Spleen (tissue), 11 donors: ENCODE data around the gene HTR6. TPM values are rescaled to one million over a fixed set of nuclear protein-coding genes. Genes with fewer than 3 reads are reported as not detected.

Experiments used
- DNase-seq: peaks from one replicate; pipeline ENCODE4 v3.0.0-alpha.2; 2020
- H3K27ac ChIP-seq, 8 donors: fragments of 200-600 bp; sonication (generic) in 7 of 8; 1 replicate in 4 of 8; 2 replicates in 4 of 8; pipeline versions ENCODE4 v1.5.0 to v1.8.0; 2016 to 2021; ENCODE audit warnings: inconsistent platforms in 4 of 8, mild to moderate bottlenecking in 4 of 8, moderate library complexity in 1 of 8
- H3K27me3 ChIP-seq, 7 donors: fragments of 200-600 bp; sonication (generic) in 6 of 7; replicated peaks in 1 of 7; 1 replicate in 4 of 7; 2 replicates in 3 of 7; pipeline versions ENCODE4 v1.5.0 to v1.8.0; 2016 to 2021; ENCODE audit warnings: inconsistent platforms in 3 of 7, mild to moderate bottlenecking in 1 of 7
- H3K36me3 ChIP-seq, 6 donors: fragments of 200-600 bp; sonication (generic) in 5 of 6; 1 replicate in 4 of 6; 2 replicates in 2 of 6; pipeline versions ENCODE4 v1.5.0 to v1.8.0; 2016 to 2021; ENCODE audit warnings: inconsistent platforms in 2 of 6
- H3K4me1 ChIP-seq, 6 donors: fragments of 200-600 bp; sonication (generic) in 5 of 6; 1 replicate in 3 of 6; 2 replicates in 3 of 6; pipeline versions ENCODE4 v1.5.0 to v1.8.0; 2016 to 2021; ENCODE audit warnings: inconsistent platforms in 3 of 6
- H3K4me3 ChIP-seq, 8 donors: fragments of 200-600 bp; sonication (generic) in 7 of 8; 1 replicate in 4 of 8; 2 replicates in 4 of 8; pipeline versions ENCODE4 v1.5.0 to v1.8.0; 2016 to 2021; ENCODE audit warnings: inconsistent platforms in 4 of 8, mild to moderate bottlenecking in 4 of 8, moderate library complexity in 2 of 8
- H3K9me3 ChIP-seq, 8 donors: fragments of 200-600 bp; sonication (generic) in 7 of 8; 1 replicate in 4 of 8; 2 replicates in 4 of 8; pipeline versions ENCODE4 v1.5.0 to v1.8.0; 2016 to 2021; ENCODE audit warnings: inconsistent platforms in 4 of 8
- CTCF ChIP-seq, 11 experiments: fragments of 200-600 bp in 7 of 11; fragments of 450-650 bp in 4 of 11; sonication (generic) in 4 of 11; IDR thresholded peaks in 8 of 11; conservative IDR thresholded peaks in 3 of 11; 1 replicate in 7 of 11; 2 replicates in 4 of 11; pipeline versions ENCODE4 v1.4.0 to v1.8.0; 2016 to 2021; ENCODE audit warnings: antibody characterized with exemption in 11 of 11, inconsistent platforms in 4 of 11, mild to moderate bottlenecking in 1 of 11
- POLR2A ChIP-seq, 3 donors: fragments of 450-650 bp; IDR thresholded peaks; one replicate each; pipeline ENCODE4 v1.5.1; 2017; ENCODE audit warnings: antibody characterized with exemption in 3 of 3, mild to moderate bottlenecking in 1 of 3
- POLR2AphosphoS5 ChIP-seq, 3 donors: sonication (generic); formaldehyde crosslinking; IDR thresholded peaks; one replicate each; pipeline ENCODE4 v1.5.1; 2017; ENCODE audit warnings: antibody characterized with exemption in 3 of 3
- WGBS, 5 donors: extraction: QIAGEN DNeasy Blood & Tissue Kit in 3 of 5; methylation state at CpG; one replicate each; pipeline versions ENCODE4 v1.1.5 to v1.1.7; 2013 to 2018; 5-methylcytosine and 5-hydroxymethylcytosine counted together
- intact Hi-C: fragments of 100-400 bp; cut with DNase I; formaldehyde crosslinking; loops from one replicate; pipeline ENCODE4 v1.15.0; 2023; ENCODE audit warnings: low total_unique reads
- polyA plus RNA-seq, 3 donors: library from polyadenylated mRNA; stranded (reverse); fragments of 200-250 nt; gene quantifications; one replicate each; pipeline ENCODE4 v1.2.1, GENCODE V29; 2013
- total RNA-seq, 7 donors: library from RNA; depleted of rRNA in 3 of 7; stranded (reverse); fragments of >200 nt in 3 of 7; fragmentation: NEBNext Ultra II Directional in 4 of 7; extraction: Animal tissue kit (Norgen Biotek cat#: 25700) in 4 of 7; gene quantifications; one replicate each; pipeline versions ENCODE4 v1.1.0 to v1.2.1, GENCODE V29; 2016 to 2021
- donor health status: healthy with polysubstance abuse.
- donor health status: DM: no; HTN: no; CAD: no; lungs with moderate emphysema.
- donor health status: DM: no; HTN: no; CAD: no.
- donor health status: Bipolar disorder and iron deficiency.
- donor health status: healthy.
- donor health status: DM: no; HTN: no; CAD: no.
- donor health status: DM: yes; HTN: yes; CAD: no.

Gene HTR6
- total and polyA plus RNA-seq, 10 donors: 0.06 to 0.47 (median 0.13) TPM; not detected in 7

GRCh38 chr1:19670787-19671186, 6.1 kb downstream of the HTR6 start:
- Histone ChIP-seq H3K4me1 (peaks cover 0 to 4% (median 2%) of the 10 kb centered on the region in 6 donors), H3K27ac (no peak overlapping the region), H3K4me3 (no peak overlapping the region), H3K36me3 (no peaks in the 10 kb centered on the region), H3K27me3 (peaks cover 0 to 81% (median 9%) of the 10 kb centered on the region in 7 donors), H3K9me3 (no peaks in the 10 kb centered on the region)
- DNase-seq: no peak
- no peak for TF ChIP-seq POLR2AphosphoS5 (IDR thresholded peaks at IDR 0.05)
- TF ChIP-seq POLR2A (IDR thresholded peaks at IDR 0.05): no peak
- TF ChIP-seq CTCF (IDR thresholded peaks at IDR 0.05 in 8 of 11, conservative IDR thresholded peaks at IDR 0.05 in 3 of 11): no peak
- 64 to 71% (median 66%) methylated on average over 4 of the region's 4 CpGs for WGBS, 5 donors
- intact Hi-C loops: no loop called here

GRCh38 chr1:19672237-19672636, 7.6 kb downstream of the HTR6 start:
- Histone ChIP-seq H3K4me3 (no peak overlapping the region), H3K27ac (no peak overlapping the region), H3K9me3 (no peaks in the 10 kb centered on the region), H3K36me3 (no peaks in the 10 kb centered on the region), H3K4me1 (no peaks in the 10 kb centered on the region), H3K27me3 (peaks cover 0 to 77% (median 3%) of the 10 kb centered on the region in 7 donors)
- intact Hi-C loops: no loop called here
- DNase-seq: no peak
- TF ChIP-seq CTCF (IDR thresholded peaks at IDR 0.05 in 8 of 11, conservative IDR thresholded peaks at IDR 0.05 in 3 of 11): no peak
- no peak for TF ChIP-seq POLR2A (IDR thresholded peaks at IDR 0.05)
- no peak for TF ChIP-seq POLR2AphosphoS5 (IDR thresholded peaks at IDR 0.05)
- WGBS, 5 donors: 50 to 62% (median 54%) methylated on average over 6 of the region's 6 CpGs

GRCh38 chr1:19675797-19676196, 11.1 kb downstream of the HTR6 start:
- peaks cover 0 to 13% (median 0%) of the 10 kb centered on the region in 6 donors for H3K36me3 ChIP-seq
- H3K27me3 ChIP-seq: peaks cover 0 to 57% (median 3%) of the 10 kb centered on the region in 7 donors
- no peaks in the 10 kb centered on the region for H3K9me3 ChIP-seq
- intact Hi-C loops: no loop called here
- no peak overlapping the region for H3K27ac ChIP-seq
- peaks cover 0 to 4% (median 0%) of the 10 kb centered on the region in 6 donors for H3K4me1 ChIP-seq
- TF ChIP-seq POLR2AphosphoS5 (IDR thresholded peaks at IDR 0.05) (no peak), CTCF (IDR thresholded peaks at IDR 0.05 in 8 of 11, conservative IDR thresholded peaks at IDR 0.05 in 3 of 11) (no peak), POLR2A (IDR thresholded peaks at IDR 0.05) (no peak)
- no peak for DNase-seq
- H3K4me3 ChIP-seq: no peak overlapping the region
- WGBS, 5 donors: 66 to 80% (median 73%) methylated on average over 5 of the region's 5 CpGs

- WGBS, 5 donors: 27 to 41% (median 36%) methylated on average over 13 of the region's 13 CpGs
- no peak overlapping the region for H3K27ac ChIP-seq
- H3K9me3 ChIP-seq: no peaks in the 10 kb centered on the region
- TF ChIP-seq CTCF (IDR thresholded peaks at IDR 0.05 in 8 of 11, conservative IDR thresholded peaks at IDR 0.05 in 3 of 11) (no peak), POLR2A (IDR thresholded peaks at IDR 0.05) (no peak), POLR2AphosphoS5 (IDR thresholded peaks at IDR 0.05) (no peak)
- no peak overlapping the region for H3K4me3 ChIP-seq
- peaks cover 0 to 53% (median 3%) of the 10 kb centered on the region in 7 donors for H3K27me3 ChIP-seq
- intact Hi-C loops: no loop called here
- H3K4me1 ChIP-seq: peaks cover 0 to 4% (median 0%) of the 10 kb centered on the region in 6 donors
- H3K36me3 ChIP-seq: peaks cover 0 to 19% (median 0%) of the 10 kb centered on the region in 6 donors
- no peak for DNase-seq
Observed at GRCh38 chr1:19676438-19676922, 11.8 kb downstream of the HTR6 start.
